ENCODE results near the gene APPL2.

GRCh38 chr12:105177208-105177607 is 58.8 kb downstream of the APPL2 start:
- TF ChIP-seq CTCF (IDR thresholded peaks at IDR 0.05; ENCODE audit: poor library complexity, severe bottlenecking): no peak
- TF ChIP-seq EP300 (conservative IDR thresholded peaks at IDR 0.05; ENCODE audit: poor library complexity, severe bottlenecking): no peak
- TF ChIP-seq MXI1 (conservative IDR thresholded peaks at IDR 0.05; ENCODE audit: poor library complexity, severe bottlenecking): no peak
- TF ChIP-seq EZH2 (IDR thresholded peaks at IDR 0.05; ENCODE audit: borderline replicate concordance, insufficient read depth, low read length, poor library complexity, severe bottlenecking): no peak
- TF ChIP-seq POLR2AphosphoS5 (IDR thresholded peaks at IDR 0.05): no peak
- TF ChIP-seq SMC3 (conservative IDR thresholded peaks at IDR 0.05; ENCODE audit: poor library complexity): no peak
- TF ChIP-seq RAD21 (conservative IDR thresholded peaks at IDR 0.05): no peak
- no peak for TF ChIP-seq REST (IDR thresholded peaks at IDR 0.05; ENCODE audit: borderline replicate concordance)
- TF ChIP-seq TAF1 (IDR thresholded peaks at IDR 0.05; ENCODE audit: low read depth): no peak
